Endothelial cell of umbilical vein (primary cell): ENCODE measurements around the gene APEX1. TPM values are rescaled to one million over a fixed set of nuclear protein-coding genes. Genes with fewer than 3 reads are reported as not detected.
A peak's percentile ranks its signal among the peaks of the same experiment; 100 is the strongest.

Experiments
- BruUV-seq: library from RNA; stranded (reverse); fragments of 400-500 nt; replicated peaks from 2 replicates; lab custom pipeline; 2021; lab: Mats Ljungman, UMichigan
- CTCF ChIA-PET: fragments of 300-600, 350-600 bp; sonication (Branson Sonifier 250); formaldehyde crosslinking; loops from one replicate; lab custom pipeline; 2021; ENCODE audit warnings: antibody characterized with exemption, inconsistent platforms; lab: Charles Lee
- POLR2A ChIA-PET: fragments of 300-600, 350-600 bp; sonication (Branson Sonifier 250); formaldehyde crosslinking; loops from one replicate; lab custom pipeline; 2021; ENCODE audit warnings: antibody characterized with exemption, inconsistent platforms; lab: Charles Lee
- DNase-seq: peaks from one replicate; pipeline ENCODE4 v3.0.0-alpha.2; 2011; ENCODE audit warnings: low read depth, low spot score
- FAIRE-seq: peaks from 2 replicates; lab custom pipeline; 2011; peaks lifted over from hg19 to GRCh38; lab: Jason Lieb, UNC
- H2AFZ ChIP-seq: 2 replicates; pipeline ENCODE4 v1.6.0; 2012; ENCODE audit warnings: low read depth, low read length, control low read depth, inconsistent platforms
- H3K27ac ChIP-seq: 2 replicates; pipeline ENCODE4 v1.5.1; 2011; ENCODE audit warnings: low read depth, mild to moderate bottlenecking, control low read depth, low read length, moderate library complexity; ENCODE audit not compliant: insufficient read depth
- H3K27me3 ChIP-seq, 2 experiments: 2 replicates each; pipeline versions ENCODE4 v1.6.0 to v1.6.1; 2011; ENCODE audit warnings: low read length in 2 of 2, mixed read lengths in 1 of 2; ENCODE audit not compliant: control insufficient read depth in 2 of 2, insufficient read depth in 2 of 2
- H3K36me3 ChIP-seq, 2 experiments: 2 replicates in 1 of 2; 3 replicates in 1 of 2; pipeline ENCODE4 v1.5.1; 2011; ENCODE audit warnings: low read length in 2 of 2, mild to moderate bottlenecking in 1 of 2, moderate library complexity in 1 of 2; ENCODE audit not compliant: control insufficient read depth in 2 of 2, insufficient read depth in 2 of 2; ENCODE audit errors: extremely low read depth in 1 of 2
- H3K4me1 ChIP-seq: 3 replicates; pipeline ENCODE4 v1.5.1; 2011; ENCODE audit warnings: mild to moderate bottlenecking, low read length; ENCODE audit not compliant: control insufficient read depth, insufficient read depth; ENCODE audit errors: extremely low read depth
- H3K4me2 ChIP-seq: 2 replicates; pipeline ENCODE4 v1.6.1; 2011; ENCODE audit warnings: low read length, control low read depth, mixed read lengths; ENCODE audit not compliant: insufficient read depth
- H3K4me3 ChIP-seq, 3 experiments: fragments of 200-600 bp in 1 of 3; sonication (generic), shearing (Covaris generic) in 1 of 3; replicated peaks in 1 of 3; 2 replicates each; pipeline ENCODE4 v1.5.1; 2011 to 2016; ENCODE audit warnings: control low read depth in 3 of 3, low read length in 3 of 3, mild to moderate bottlenecking in 2 of 3, inconsistent platforms in 1 of 3, low read depth in 1 of 3, moderate library complexity in 1 of 3; ENCODE audit not compliant: insufficient read depth in 1 of 3
- H3K79me2 ChIP-seq: 2 replicates; pipeline ENCODE4 v1.6.0; 2012; ENCODE audit warnings: low read length, inconsistent platforms; ENCODE audit not compliant: control insufficient read depth, insufficient read depth
- H3K9ac ChIP-seq: replicated peaks from 2 replicates; pipeline ENCODE3; 2011; ENCODE audit warnings: low read length, control low read depth; ENCODE audit not compliant: insufficient read depth; ENCODE audit errors: extremely low read depth
- H3K9me1 ChIP-seq: replicated peaks from 3 replicates; pipeline ENCODE4 v1.6.0; 2011; ENCODE audit warnings: mild to moderate bottlenecking, low read length; ENCODE audit not compliant: control insufficient read depth, insufficient read depth; ENCODE audit errors: extremely low read depth
- H3K9me3 ChIP-seq: replicated peaks from 2 replicates; pipeline ENCODE4 v1.5.1; 2012; ENCODE audit warnings: low read length, inconsistent platforms; ENCODE audit not compliant: control insufficient read depth, insufficient read depth
- H4K20me1 ChIP-seq: replicated peaks from 2 replicates; pipeline ENCODE3; 2011; ENCODE audit warnings: mild to moderate bottlenecking, low read length; ENCODE audit not compliant: control insufficient read depth, insufficient read depth; ENCODE audit errors: extremely low read depth
- EZH2 ChIP-seq: IDR thresholded peaks from 2 replicates; pipeline ENCODE4 v1.6.1; 2012; ENCODE audit warnings: borderline replicate concordance, low read depth, mild to moderate bottlenecking, moderate library complexity, low read length, inconsistent platforms; ENCODE audit not compliant: severe bottlenecking
- FOS ChIP-seq: IDR thresholded peaks from 2 replicates; pipeline ENCODE4 v1.6.1; 2011; ENCODE audit warnings: mild to moderate bottlenecking, low read length, moderate library complexity, borderline replicate concordance; ENCODE audit not compliant: insufficient read depth
- GATA2 ChIP-seq: IDR thresholded peaks from 2 replicates; pipeline ENCODE4 v1.7.0; 2011; ENCODE audit warnings: low read depth, mild to moderate bottlenecking, moderate library complexity, mixed read lengths, low read length; ENCODE audit not compliant: insufficient read length, insufficient read depth
- MYC ChIP-seq: IDR thresholded peaks from one replicate; pipeline ENCODE4 v1.6.1; 2011; ENCODE audit warnings: mild to moderate bottlenecking, low read depth, low read length
- POLR2A ChIP-seq: IDR thresholded peaks from 2 replicates; pipeline ENCODE4 v1.6.1; 2012; ENCODE audit warnings: low read depth, mild to moderate bottlenecking, control low read depth, low read length
- POLR2AphosphoS5 ChIP-seq: IDR thresholded peaks from 2 replicates; pipeline ENCODE4 v1.6.1; 2012; ENCODE audit warnings: low read depth, mild to moderate bottlenecking, control low read depth, low read length, moderate library complexity; ENCODE audit not compliant: insufficient read depth
- dilution Hi-C: fragments of 300-500 bp; cut with MboI; formaldehyde crosslinking; loops from one replicate; pipeline ENCODE4 v1.15.0; 2019; ENCODE audit warnings: low sequenced_read_pairs; ENCODE audit not compliant: extremely low pct_ligation_motif_present
- intact Hi-C: fragments of 100-400 bp; cut with micrococcal nuclease; formaldehyde crosslinking; loops from one replicate; pipeline ENCODE4 v1.10.0; 2022
- polyA plus RNA-seq, 4 experiments: library from polyadenylated mRNA; depleted of rRNA in 3 of 4; stranded (reverse) in 3 of 4; unstranded in 1 of 4; fragments of >200 nt; gene quantifications; 2 replicates each; pipeline versions ENCODE4 v1.2.1 to v1.2.3, GENCODE V29; 2011 to 2012; ENCODE audit warnings: missing spikeins in 1 of 4
- total RNA-seq: library from RNA; stranded (reverse); gene quantifications from 2 replicates; pipeline ENCODE4 v1.2.3, GENCODE V29; 2021

The APEX1 gene
- total and polyA plus RNA-seq, 2 donors (not counting 3 experiments of a cell fraction or from before 2014, with no cell fraction given), result 231 to 304 TPM

- dilution Hi-C loops (no loop called here), intact Hi-C loops (loop anchor here (1.0 to 5.0 kb wide), 7 partner anchors 14 to 268 kb away; partner anchors contain the start of genes APEX1, CCNB1IP1, PNP and TTC5)
- peak; percentile 86 for FAIRE-seq
- peaks cover 17% of the 10 kb centered on the region for H3K4me1 ChIP-seq
- H3K4me3 ChIP-seq, result peak within 1 kb of the TSS; percentile 80 to 97 (median 86)
- no peaks in the 10 kb centered on the region for H3K9me3 ChIP-seq
- H3K79me2 ChIP-seq, result peaks cover 4% of the 10 kb centered on the region
- H3K36me3 ChIP-seq, result peaks cover 0 to 2% of the 10 kb centered on the region in 2 experiments
- peak within 1 kb of the TSS; percentile 99 for H3K4me2 ChIP-seq
- H2AFZ ChIP-seq, result peak within 1 kb of the TSS; percentile 98
- peak within 1 kb of the TSS; percentile 92 for H3K9ac ChIP-seq
- BruUV-seq, result no TSS peak
- peak; percentile 75 for TF ChIP-seq POLR2AphosphoS5
- no peak for TF ChIP-seq GATA2
- TF ChIP-seq POLR2A, result peak; percentile 78
- ChIA-PET POLR2A (interaction anchor here (0.6 to 1.8 kb wide), 8 partner anchors 8 to 269 kb away, joined by 3 to 10 read pairs (median 4); partner anchors contain the start of genes APEX1, PARP2 and PNP), CTCF (interaction anchor here (0.6 to 4.3 kb wide), 9 partner anchors 8 to 194 kb away, joined by 3 to 110 read pairs (median 10); partner anchors contain the start of genes APEX1 and OSGEP)
- no peaks in the 10 kb centered on the region for H3K9me1 ChIP-seq
- peak within 1 kb of the TSS; percentile 85 for H3K27ac ChIP-seq
- H4K20me1 ChIP-seq, result no peaks in the 10 kb centered on the region
- no peaks in the 10 kb centered on the region for H3K27me3 ChIP-seq
- peak; percentile 80 for DNase-seq
Measured at GRCh38 chr14:20412876-20413743, 41.9 kb upstream of the APEX1 start, which contains the start of gene TEP1. Gene TEP1, minus strand, starts transcription at chr14:20413501. Its CDS starts 5,062 bp downstream, at chr14:20408439.

- Histone ChIP-seq H3K27ac (peak overlapping the region; percentile 85), H3K9ac (peak overlapping the region; percentile 92), H3K9me3 (no peaks in the 10 kb centered on the region), H3K4me2 (peak overlapping the region; percentile 99), H2AFZ (peak overlapping the region; percentile 98), H4K20me1 (no peaks in the 10 kb centered on the region), H3K4me3 (peak overlapping the region; percentile 80 to 97 (median 86)), H3K9me1 (no peaks in the 10 kb centered on the region), H3K79me2 (peaks cover 4% of the 10 kb centered on the region), H3K36me3 (no peaks in the 10 kb centered on the region), H3K4me1 (peaks cover 17% of the 10 kb centered on the region), H3K27me3 (no peaks in the 10 kb centered on the region)
- dilution Hi-C loops, result no loop called here
- ChIA-PET POLR2A (interaction anchor here (0.7 to 1.8 kb wide), 7 partner anchors 9 to 268 kb away, joined by 3 to 10 read pairs (median 4); partner anchors contain the start of genes APEX1, PARP2 and PNP), CTCF (interaction anchor here (1.2 to 4.3 kb wide), 7 partner anchors 9 to 193 kb away, joined by 3 to 110 read pairs (median 13); partner anchors contain the start of genes APEX1 and OSGEP)
- intact Hi-C loops, result loop anchor here (1.0 to 5.0 kb wide), 7 partner anchors 14 to 267 kb away; partner anchors contain the start of genes APEX1, CCNB1IP1, PNP and TTC5
- TF ChIP-seq MYC (no peak), EZH2 (no peak), FOS (no peak)
- FAIRE-seq (no peak), DNase-seq (peak; percentile 30)
- BruUV-seq, result TSS peak; percentile 90
Measured at GRCh38 chr14:20413744-20414082, 41.3 kb upstream of the APEX1 start.
